Neuron (in vitro differentiated cells): ENCODE measurements around the gene MBD3L5.
"Not testable (repeated sequence)": the region's sequence is repeated elsewhere in the genome, so short reads cannot be mapped to it uniquely, and the experiment has no call there.

Experiments used
- H2AFZ ChIP-seq: one replicate; pipeline ENCODE4 v1.6.1; 2013; ENCODE audit warnings: low read depth, mild to moderate bottlenecking, inconsistent platforms, low read length, moderate library complexity
- H3K27me3 ChIP-seq: one replicate; pipeline ENCODE4 v1.6.1; 2013; ENCODE audit warnings: low read length; ENCODE audit not compliant: insufficient read depth
- H3K36me3 ChIP-seq: one replicate; pipeline ENCODE4 v1.6.1; 2013; ENCODE audit warnings: low read length; ENCODE audit not compliant: insufficient read depth
- H3K4me1 ChIP-seq: one replicate; pipeline ENCODE4 v1.6.1; 2013; ENCODE audit warnings: low read length; ENCODE audit not compliant: insufficient read depth
- H3K4me3 ChIP-seq: 2 replicates; pipeline ENCODE4 v1.5.1; 2013; ENCODE audit warnings: mild to moderate bottlenecking, low read length, moderate library complexity
- H3K9me3 ChIP-seq: one replicate; pipeline ENCODE4 v1.6.1; 2013; ENCODE audit warnings: low read length

Gene MBD3L5

GRCh38 chr19:7010722-7011593, 19.4 kb upstream of the MBD3L5 start:
- Histone ChIP-seq H3K4me3 (no peak overlapping the region), H3K4me1 (no peaks in the 10 kb centered on the region), H2AFZ (no peak overlapping the region), H3K9me3 (peaks cover 2% of the 10 kb centered on the region), H3K36me3 (no peaks in the 10 kb centered on the region), H3K27me3 (peaks cover 2% of the 10 kb centered on the region)

DNA sequence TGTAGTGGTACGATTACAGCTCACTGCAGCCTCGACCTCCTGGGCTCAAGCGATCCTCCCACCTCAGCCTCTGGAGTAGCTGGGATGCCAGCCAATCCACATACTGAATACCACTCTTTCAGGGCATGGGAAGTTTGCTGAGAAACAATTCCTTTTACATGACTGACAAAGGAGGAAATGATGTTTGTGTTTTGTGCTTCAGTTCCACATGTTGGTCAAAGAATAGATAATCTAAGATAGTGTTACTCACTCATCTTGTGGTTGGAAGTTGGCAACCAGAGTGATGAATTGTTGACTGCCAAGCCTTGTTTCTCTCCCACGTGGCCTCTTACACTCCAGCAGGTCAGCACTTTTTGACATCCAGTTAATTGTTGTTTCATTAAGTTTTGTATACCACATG, 16.7 kb upstream of the MBD3L5 start:
- Histone ChIP-seq H3K9me3 (peaks cover 2% of the 10 kb centered on the region), H3K4me3 (no peak overlapping the region), H3K36me3 (no peaks in the 10 kb centered on the region), H3K4me1 (no peaks in the 10 kb centered on the region), H2AFZ (no peak overlapping the region), H3K27me3 (peaks cover 2% of the 10 kb centered on the region)

- no peaks in the 10 kb centered on the region for H3K4me1 ChIP-seq
- H3K4me3 ChIP-seq = no peak overlapping the region
- no peaks in the 10 kb centered on the region for H3K36me3 ChIP-seq
- no peaks in the 10 kb centered on the region for H3K9me3 ChIP-seq
- H2AFZ ChIP-seq = no peak overlapping the region
- H3K27me3 ChIP-seq = peaks cover 2% of the 10 kb centered on the region
These were observed 11.6 kb upstream of the MBD3L5 start for GRCh38 chr19:7018828-7019227.

- H3K36me3 ChIP-seq, H3K4me1 ChIP-seq, H3K4me3 ChIP-seq, H2AFZ ChIP-seq, H3K27me3 ChIP-seq, H3K9me3 ChIP-seq: not testable (repeated sequence)
These were observed 9.0 kb upstream of the MBD3L5 start, which contains the start of gene MBD3L2B for GRCh38 chr19:7021331-7021730. Gene MBD3L2B (minus strand): TSS chr19:7021431. CDS start chr19:7021397, 34 bp downstream.

DNA sequence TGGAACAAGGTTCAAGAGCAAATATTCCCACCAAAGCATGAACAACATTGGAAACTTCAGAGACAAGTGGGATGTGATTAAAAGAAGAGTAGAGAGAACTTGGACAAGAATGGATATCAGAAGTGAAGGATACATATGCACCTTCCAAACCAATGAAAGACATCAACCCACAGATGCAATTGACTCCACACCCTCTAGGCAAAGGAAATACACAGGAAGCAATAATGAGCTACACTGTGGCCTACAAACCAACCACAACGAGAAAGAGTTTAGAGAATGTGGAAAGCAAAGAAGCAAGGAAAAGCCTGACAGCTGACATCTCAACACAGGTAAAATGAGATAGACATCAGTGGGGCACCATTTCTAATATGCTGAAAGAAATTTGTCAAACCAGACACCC, 1.6 kb upstream of the MBD3L5 start:
- H3K4me1 ChIP-seq, H3K9me3 ChIP-seq: not testable (repeated sequence)

DNA sequence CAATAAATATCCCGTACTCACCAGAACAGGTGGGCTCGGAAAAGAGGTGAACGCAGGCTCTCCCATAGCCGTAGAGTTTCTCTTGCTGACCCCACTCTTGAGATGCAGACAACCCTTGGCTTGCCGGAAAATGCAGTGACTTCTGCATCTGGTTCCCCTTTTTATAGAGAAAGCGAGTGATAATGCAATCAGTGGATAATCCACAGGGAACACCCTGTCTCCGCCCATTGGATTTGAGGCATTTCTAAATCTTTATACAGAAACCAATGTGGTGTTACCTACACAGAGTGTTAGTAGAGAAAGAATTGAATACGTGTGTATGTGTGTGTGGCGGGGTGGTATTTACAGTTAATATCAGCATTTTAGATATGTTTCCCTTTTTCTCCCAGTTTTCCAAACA, 9.7 kb downstream of the MBD3L5 start, which contains the start of gene MBD3L4:
MBD3L4 (minus strand) TSS at position 101 of the 400 bp plus-strand sequence; CDS start at position 66, 35 bp downstream.
- not testable (repeated sequence) for H2AFZ ChIP-seq, H3K4me3 ChIP-seq, H3K36me3 ChIP-seq, H3K27me3 ChIP-seq, H3K9me3 ChIP-seq, H3K4me1 ChIP-seq

More for the DNA sequence above, 1.6 kb upstream of the MBD3L5 start:
- not testable (repeated sequence) for H3K27me3 ChIP-seq, H2AFZ ChIP-seq, H3K4me3 ChIP-seq, H3K36me3 ChIP-seq

GRCh38 chr19:7041563-7041962, 11.2 kb downstream of the MBD3L5 start:
- H2AFZ ChIP-seq, H3K36me3 ChIP-seq, H3K4me3 ChIP-seq, H3K9me3 ChIP-seq, H3K27me3 ChIP-seq, H3K4me1 ChIP-seq: not testable (repeated sequence)

DNA sequence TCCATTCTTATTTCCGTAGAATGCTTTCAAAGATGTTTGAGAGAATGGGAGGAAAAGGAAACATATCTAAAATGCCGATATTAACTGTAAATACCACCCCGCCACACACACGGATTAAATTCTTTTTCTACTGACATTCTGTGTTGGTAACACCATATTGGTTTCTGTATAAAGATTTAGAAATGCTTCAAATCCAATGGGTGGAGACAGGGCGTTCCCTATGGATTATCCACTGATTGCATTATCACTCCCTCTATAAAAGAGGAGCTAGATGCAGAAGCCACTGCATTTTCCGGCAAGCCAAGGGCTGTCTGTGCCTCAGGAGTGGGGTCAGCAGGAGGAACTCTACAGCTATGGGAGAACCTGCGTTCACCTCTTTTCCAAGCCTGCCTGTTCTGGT, 18.6 kb downstream of the MBD3L5 start, which contains the start of gene MBD3L2:
MBD3L2 (plus strand) TSS at position 301 of the 400 bp plus-strand sequence; CDS start at position 354, 53 bp downstream.
- not testable (repeated sequence) for H3K4me1 ChIP-seq, H3K27me3 ChIP-seq, H3K36me3 ChIP-seq, H3K9me3 ChIP-seq, H2AFZ ChIP-seq, H3K4me3 ChIP-seq

DNA sequence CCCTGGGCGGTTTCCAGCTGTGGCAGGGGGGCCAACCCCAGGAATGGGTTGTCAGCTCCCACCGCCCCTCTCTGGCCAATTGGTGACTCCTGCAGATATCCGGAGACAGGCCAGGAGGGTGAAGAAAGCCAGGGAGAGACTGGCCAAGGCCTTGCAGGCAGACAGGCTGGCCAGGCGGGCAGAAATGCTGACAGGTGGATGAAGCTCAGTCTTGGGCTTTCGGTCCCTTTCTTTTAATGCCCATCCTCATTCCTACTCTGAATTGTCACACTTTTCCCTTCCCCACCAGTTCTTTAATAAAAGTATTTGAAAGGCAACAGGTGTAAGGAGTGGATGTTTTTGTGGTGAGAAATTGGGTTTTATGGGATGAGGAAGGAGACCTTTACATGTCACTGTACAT, 21.0 kb downstream of the MBD3L5 start:
- not testable (repeated sequence) for H3K4me3 ChIP-seq, H3K4me1 ChIP-seq, H3K27me3 ChIP-seq, H3K9me3 ChIP-seq, H3K36me3 ChIP-seq, H2AFZ ChIP-seq

DNA sequence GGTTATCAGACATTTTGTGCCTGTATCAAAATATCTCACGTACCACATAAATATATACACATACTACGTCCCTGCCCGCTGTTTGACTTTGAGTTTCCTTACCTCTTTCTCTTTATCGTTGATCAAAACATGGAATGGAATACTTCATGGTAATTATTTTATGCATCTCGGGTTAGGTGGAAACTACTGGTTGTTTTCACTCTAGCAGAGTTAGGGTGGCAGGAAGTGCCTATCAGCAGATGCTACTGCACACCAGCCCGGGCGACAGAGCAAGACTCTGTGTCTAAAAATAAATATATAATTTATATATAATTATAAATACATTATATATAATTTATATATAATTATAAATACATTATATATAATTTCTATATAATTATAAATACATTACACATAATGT, 22.5 kb downstream of the MBD3L5 start:
- not testable (repeated sequence) for H3K4me3 ChIP-seq, H3K9me3 ChIP-seq, H3K36me3 ChIP-seq, H3K27me3 ChIP-seq, H3K4me1 ChIP-seq, H2AFZ ChIP-seq

DNA sequence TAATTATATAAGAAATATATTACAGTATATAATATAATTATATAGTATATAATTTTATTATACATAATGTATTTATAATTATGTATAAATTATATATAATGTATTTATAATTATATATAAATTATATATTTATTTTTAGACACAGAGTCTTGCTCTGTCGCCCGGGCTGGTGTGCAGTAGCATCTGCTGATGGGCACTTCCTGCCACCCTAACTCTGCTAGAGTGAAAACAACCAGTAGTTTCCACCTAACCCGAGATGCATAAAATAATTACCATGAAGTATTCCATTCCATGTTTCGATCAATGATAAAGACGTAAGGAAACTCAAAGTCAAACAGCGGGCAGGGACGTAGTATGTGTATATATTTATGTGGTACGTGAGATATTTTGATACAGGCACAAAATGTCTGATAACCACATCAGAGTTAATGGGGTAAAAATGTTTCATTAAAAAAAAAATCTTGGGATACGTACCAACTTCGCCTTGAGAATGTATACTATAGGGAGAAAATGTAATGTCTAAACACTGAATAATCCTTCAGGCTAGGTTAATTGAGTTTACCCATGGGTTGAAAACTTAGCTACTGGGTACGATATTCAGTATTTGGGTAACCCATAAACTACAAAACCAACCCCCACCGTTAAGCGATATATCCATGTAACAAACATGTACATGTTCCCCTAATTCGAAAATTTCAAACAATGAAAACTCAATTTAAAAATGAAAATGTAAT, 24.4 kb downstream of the MBD3L5 start:
- not testable (repeated sequence) for H3K4me1 ChIP-seq, H3K36me3 ChIP-seq, H3K4me3 ChIP-seq, H3K9me3 ChIP-seq, H2AFZ ChIP-seq, H3K27me3 ChIP-seq

GRCh38 chr19:7055679-7056078, 25.3 kb downstream of the MBD3L5 start:
- H2AFZ ChIP-seq, H3K36me3 ChIP-seq, H3K4me3 ChIP-seq, H3K27me3 ChIP-seq, H3K4me1 ChIP-seq, H3K9me3 ChIP-seq: not testable (repeated sequence)

GRCh38 chr19:7056371-7056770, 26.0 kb downstream of the MBD3L5 start:
- H2AFZ ChIP-seq, H3K4me1 ChIP-seq, H3K9me3 ChIP-seq, H3K36me3 ChIP-seq, H3K27me3 ChIP-seq, H3K4me3 ChIP-seq: not testable (repeated sequence)
